Measurements from ENCODE around the gene ACHE.

DNA sequence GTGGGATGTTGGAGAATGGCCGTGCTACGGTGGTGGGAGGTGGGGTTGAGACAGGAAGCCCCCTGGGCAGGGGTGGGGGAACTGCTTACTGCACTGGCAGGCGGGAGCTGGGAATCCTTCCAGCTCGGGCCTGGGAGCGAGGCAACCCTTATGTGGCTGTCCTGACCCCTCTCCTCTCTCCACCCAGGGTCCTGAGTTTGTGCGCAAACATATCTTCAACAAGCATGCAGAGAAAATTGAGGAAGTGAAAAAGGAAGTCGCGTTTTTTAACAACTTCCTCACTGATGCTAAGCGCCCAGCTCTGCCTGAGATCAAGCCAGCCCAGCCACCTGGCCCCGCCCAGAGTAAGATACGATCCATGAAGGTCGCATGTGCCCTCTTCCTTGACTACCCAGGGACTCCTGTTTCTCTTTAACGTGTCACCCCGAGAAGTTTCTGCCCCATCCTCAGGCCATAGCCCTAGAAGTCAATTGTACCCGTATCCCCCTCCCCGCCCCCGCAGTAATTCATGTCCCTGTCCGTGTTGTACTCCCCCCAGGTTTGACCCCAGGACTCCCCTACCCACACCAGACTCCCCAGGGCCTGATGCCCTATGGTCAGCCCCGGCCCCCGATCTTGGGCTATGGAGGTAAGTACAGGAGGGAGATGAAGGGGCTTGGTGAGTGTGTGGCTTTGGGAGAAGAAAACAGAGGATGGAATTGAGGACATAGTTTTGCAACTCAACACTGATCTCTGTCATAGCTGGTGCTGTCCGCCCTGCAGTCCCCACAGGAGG, 8.0 kb downstream of the ACHE start:
- no peak for TF ChIP-seq YY1 (IDR thresholded peaks at IDR 0.05; ENCODE audit: insufficient read depth, insufficient read length)
- no peak for TF ChIP-seq SUZ12 (IDR thresholded peaks at IDR 0.05; ENCODE audit: extremely low read depth, insufficient read depth, insufficient read length)

Data from NT2/D1 (cell line).